HG03045 (cell line): Measurements from ENCODE around the gene ZBTB46.

Source experiments
- ATAC-seq: cut with Tn5 transposase; IDR thresholded peaks from one replicate; pipeline ENCODE4 v1.9.1; 2021; ENCODE audit warnings: mild to moderate bottlenecking, moderate library complexity; ENCODE audit not compliant: unreplicated experiment

The ZBTB46 gene

DNA sequence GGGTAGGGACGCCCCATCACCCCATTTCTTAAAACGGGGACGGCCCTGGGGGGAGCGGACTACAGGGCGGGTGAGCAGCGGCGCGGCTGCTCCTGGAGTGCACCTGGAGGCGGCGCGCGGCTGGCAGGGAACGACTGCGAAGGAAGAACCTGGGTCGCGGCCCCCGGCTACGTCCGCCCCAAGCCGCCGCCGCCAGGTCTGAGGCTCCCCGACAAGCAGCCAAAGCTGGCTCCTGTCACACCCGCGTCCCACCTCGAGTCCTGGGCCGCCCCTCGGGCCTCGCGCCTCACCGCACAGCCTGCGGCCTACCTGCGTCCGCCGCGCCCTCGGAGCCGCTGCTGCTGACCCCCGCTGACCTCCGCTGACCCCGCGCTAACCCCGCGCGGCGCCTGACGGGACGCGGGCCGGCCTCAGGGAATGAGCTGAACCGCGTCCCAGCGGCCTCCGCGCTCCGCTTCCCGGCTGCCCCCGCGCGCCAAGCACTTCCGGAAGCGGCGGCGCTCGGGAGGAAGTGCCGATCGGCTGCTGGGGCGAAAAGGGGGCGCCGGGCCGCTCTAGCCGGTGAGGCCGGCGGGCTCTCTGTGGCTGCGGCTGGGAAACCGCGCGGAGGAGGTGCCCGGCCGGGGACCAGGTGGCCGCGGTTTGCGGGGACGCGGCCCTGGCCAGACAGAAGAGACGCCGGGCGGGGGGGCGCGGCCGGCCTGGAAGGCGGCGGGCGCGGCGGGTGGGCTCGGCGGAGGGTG is 123.3 kb downstream of the ZBTB46 start, which contains the start of the genes ARFRP1 and ZGPAT:
TSS of gene ARFRP1 (minus strand) at position 419 of the 743 bp plus-strand sequence. CDS start 885 bp downstream, outside the sequence.
TSS of gene ZGPAT (plus strand) at position 482 of the 743 bp plus-strand sequence. CDS start 542 bp downstream, outside the sequence.
- peak; percentile 60 for ATAC-seq

DNA sequence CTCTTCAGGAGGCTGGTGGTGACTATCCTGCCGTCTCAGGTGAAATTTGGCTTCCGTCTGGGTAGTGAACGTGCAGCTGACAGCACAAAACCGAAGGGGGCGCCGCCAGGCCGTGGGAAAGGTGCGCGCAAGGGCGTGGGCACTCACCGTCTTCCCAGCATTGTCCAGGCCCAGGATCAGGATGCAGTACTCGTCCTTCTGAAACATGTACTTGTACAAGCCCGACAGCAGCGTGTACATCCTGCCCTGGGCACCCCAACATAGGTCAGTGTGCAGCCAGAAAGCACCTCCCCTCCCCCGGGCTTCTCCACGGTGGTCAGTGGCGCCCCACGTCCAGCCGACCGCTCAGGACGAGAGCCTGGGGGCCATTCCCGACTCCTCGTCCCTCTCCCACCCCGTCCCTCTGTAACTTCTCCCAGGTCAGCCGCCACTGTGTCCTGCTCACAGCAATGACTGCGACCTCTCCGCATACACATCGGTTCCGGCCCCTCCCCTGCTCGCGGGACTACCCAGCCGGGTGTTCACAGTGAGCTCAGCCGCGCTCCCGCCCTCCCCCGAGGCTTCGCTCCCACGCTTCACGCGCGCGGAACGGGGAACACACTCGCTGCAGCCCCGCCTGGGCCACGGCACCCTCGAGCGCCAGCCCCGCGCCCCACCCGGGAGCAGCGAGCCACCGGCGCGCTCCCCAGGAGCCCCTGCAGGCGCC is 124.1 kb downstream of the ZBTB46 start:
- peak; percentile 21 for ATAC-seq

DNA sequence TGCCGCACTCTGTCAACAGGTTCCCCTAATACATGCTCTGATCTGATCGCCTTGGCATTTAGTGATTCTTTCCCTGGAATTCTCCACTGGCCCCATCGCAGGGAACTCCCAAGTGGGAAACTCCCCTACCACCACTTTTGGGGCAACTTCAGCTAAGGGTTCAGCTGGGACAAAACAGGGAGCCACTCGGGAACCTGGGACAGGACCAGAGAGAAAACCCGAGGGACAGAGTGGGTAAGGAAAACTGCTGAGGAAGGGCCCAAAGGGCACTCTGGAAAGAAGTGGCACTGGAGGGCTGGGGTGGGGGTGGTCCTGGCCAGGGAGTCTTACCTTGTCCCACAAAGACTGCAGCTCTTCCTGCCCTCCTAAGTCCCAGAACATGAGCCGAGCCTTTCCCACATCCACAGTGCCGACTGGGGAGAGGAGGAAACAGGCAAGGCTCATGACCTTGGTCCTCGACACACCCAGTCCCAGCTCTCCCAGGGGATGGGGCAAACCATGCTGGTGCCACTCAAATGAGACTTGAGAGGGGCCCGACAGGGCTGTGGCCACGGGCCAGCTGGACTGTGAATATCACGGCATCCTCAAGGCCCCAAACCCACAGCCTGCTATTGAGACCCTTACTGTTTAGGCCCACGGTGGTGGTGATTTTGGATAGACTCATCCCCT is 124.9 kb downstream of the ZBTB46 start:
- no peak for ATAC-seq

GRCh38 chr20:63705232-63706026 is 125.6 kb downstream of the ZBTB46 start:
- ATAC-seq = no peak

DNA sequence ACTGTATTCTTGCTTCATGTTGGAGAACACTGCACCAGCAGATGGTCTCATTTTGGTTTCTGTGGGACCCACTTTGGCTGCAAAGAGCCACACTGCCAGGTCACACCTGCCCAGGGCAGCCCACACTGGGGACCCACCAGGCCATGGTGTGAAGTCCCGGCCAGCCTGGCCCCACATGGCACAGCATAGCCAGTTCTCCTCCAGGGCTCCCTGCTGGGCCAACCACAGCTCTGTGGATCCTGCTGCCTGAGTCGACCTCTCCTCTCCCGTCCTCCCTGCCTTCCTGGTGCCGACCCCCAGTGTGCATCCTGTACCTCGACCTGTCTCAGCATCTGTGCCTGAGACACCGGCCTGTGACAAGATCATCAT is 126.3 kb downstream of the ZBTB46 start:
- no peak for ATAC-seq

DNA sequence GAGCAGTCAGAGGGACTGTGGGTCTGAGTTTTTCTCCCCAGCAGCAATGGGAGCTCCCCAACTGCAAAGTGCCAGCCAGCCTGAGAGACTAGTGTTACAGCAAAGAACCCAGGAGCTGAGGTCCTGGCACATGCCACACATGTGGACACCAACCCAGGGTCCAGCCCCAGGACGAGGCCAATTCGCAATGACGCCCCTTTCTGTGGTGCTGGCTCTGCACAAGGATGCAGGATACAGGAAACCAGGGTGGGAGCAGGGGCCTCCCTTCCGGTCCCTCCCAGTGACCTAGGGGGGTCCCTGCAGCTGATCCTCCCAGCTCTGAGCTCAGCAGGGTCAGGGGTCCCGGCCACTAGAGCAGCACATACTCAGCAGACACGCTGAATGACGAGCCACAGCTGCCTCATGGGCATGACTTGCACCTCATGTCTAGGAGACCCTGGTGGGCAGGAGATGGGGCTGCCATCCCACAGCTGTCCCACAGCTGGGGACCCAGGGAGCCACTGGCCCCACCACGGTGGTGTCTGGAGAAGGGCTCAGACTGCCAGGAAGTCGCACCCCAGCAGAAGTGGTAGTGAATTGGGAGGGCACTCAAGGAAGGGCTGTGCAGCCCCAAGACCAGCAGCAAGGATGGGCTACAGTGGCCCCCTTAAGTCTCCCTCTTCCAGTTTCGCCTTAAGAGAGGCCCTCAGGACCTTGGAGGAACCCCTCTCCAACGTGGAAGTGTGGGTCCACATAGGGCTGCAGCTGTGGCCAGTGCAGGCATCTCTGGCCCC is 126.9 kb downstream of the ZBTB46 start:
- no peak for ATAC-seq

- ATAC-seq = no peak
Observed at GRCh38 chr20:63703471-63703975, 127.5 kb downstream of the ZBTB46 start.

DNA sequence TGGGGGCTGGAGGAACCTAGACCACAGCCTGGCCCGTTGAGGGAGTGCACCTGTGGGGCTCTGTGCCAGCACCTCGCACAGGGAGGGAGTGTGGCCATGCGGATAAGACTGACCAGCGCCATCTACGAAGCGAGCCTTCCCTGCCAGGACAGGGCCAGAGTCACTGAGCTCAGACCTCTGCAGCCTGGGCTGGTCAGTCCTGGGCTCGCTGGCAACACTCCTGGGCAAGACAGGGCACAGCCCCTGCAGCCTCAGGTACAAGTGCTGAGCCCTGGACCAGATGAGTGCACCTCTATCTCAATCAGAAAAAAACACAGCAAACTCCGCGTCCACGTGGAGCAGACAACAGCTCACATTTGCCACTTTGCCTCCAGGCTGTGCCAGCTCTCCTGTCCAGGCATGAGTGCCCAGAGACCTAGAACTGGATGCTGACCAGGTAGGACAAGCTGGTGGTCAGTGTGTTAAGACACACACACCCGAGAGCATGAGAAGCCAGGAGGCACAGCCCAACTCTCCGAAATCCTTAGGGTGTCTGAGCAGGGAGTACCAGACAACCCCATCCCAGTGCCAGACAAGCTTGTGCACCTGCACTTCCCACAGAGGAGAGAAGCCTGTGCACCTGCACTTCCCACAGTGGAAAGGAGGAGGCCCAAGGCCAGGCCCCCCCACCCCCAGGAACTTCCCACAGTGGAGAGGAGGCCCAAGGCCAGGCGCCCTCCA is 128.2 kb downstream of the ZBTB46 start:
- ATAC-seq = no peak

- ATAC-seq = no peak
Observed at GRCh38 chr20:63702036-63702665, 128.9 kb downstream of the ZBTB46 start.

DNA sequence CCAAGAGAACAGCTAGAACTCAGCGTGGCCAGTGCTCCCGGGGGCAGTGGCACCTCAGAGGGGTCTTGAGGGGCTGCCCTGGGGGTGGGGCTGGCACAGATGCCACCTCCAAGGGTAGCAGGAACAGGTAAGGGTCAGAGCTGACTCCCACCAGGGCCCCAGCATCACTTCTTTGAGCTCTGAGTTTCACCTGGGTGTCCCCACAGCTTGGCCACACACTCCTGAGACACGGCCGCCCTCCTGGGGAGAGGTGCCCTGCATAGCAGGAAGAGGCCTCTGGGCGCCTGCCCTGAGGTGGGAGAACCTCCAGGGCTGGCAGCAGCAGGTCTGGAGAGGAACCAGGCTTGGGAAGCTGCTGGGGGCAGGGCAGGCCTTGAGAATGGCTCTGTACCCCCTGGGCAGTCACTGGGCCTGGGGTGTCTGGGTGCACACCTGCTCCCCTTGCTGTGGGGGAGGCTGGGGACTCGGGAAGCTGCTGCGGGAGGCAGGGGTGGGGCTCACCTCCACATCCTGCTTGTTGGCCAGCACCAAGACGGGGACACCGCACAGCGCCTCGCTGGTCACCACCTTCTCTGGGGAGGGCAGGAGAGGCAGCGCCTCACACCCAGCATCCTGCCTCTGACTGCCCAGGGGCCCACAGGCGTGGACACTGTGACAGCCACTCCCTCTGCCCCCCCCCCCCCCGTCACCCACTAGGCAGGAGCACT is 129.6 kb downstream of the ZBTB46 start:
- ATAC-seq = no peak

DNA sequence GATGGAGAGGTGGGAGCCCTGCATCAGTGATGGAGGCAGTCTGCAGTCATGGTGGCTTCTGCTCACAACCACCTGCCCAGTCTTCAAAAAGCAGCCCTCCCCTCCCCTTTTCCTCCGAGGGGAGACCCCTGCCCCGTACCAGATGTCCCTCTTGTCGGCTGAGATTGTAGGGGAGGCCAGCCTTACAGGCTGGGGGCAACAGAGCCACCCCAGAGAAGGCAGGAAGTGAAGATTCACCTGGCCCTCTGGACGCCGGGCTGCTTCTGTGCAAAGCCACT is 130.1 kb downstream of the ZBTB46 start:
- ATAC-seq = no peak

DNA sequence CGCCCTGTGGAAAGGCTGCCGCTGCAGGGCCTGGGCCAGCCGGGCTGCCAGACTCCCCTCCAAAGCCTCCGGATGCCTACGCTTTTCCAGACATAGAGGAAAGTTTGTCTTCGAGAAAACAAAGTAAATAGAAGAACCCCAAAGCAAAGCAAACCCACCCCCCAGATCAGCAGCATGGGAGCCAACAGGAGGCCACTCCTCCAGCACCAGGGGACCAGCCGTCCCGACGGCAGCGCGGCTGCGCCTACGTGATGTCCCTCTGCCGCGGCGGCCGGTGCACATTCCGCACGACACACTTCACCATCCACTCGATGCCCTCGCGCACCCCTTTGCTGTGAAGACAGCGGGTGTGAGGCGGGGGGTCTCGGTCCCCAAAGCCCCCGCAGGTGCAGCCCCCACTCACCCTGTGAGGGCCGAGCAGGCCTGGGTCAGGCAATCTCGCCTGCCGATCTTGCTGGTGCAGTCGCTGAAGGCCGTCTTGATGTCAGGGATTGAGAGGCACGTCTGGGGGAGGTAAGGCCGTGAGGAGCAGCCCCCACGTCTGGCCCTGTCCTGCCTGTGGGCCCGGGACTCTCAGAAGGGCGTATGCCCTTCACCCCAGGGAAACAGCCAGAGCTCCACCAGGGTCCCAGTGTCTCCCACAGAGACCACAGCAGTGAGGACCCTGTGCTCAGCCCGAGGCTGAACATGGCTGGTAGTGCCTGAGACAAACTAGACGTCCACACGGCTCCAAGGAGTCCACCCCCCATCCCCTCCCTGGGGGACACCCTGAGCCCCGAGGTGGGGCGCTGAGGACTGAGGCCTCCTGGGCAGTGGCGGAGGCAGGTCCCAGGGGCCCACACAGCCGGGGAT is 130.6 kb downstream of the ZBTB46 start:
- no peak for ATAC-seq

GRCh38 chr20:63699466-63700198 is 131.4 kb downstream of the ZBTB46 start:
- ATAC-seq = no peak

- no peak for ATAC-seq
Observed at GRCh38 chr20:63698739-63699465, 132.2 kb downstream of the ZBTB46 start.

- no peak for ATAC-seq
Observed at GRCh38 chr20:63697868-63698545, 133.1 kb downstream of the ZBTB46 start.
